ENCODE results near the gene CTNNBL1. TPM values are rescaled to one million over a fixed set of nuclear protein-coding genes. Genes with fewer than 3 reads are reported as not detected.

Gene CTNNBL1
- total RNA-seq, 2 donors from 2014 or later = 43.6 to 47.7 TPM

DNA sequence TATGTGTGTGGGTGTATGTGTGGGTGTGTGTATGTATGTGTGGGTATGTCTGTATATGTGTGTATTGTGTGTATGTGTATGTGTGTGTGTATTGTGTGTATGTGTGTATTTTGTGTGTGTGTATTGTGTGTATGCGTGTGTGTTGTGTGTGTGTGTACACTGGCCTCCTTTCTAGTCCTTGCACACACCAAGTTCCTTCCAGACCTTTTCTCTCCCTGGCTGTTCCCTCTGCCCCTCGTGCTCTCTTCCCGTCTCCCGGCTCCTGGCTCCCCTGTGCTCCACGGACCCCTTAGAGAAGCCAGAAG, 220.5 kb downstream of the CTNNBL1 start:
- ATAC-seq = no peak

DNA sequence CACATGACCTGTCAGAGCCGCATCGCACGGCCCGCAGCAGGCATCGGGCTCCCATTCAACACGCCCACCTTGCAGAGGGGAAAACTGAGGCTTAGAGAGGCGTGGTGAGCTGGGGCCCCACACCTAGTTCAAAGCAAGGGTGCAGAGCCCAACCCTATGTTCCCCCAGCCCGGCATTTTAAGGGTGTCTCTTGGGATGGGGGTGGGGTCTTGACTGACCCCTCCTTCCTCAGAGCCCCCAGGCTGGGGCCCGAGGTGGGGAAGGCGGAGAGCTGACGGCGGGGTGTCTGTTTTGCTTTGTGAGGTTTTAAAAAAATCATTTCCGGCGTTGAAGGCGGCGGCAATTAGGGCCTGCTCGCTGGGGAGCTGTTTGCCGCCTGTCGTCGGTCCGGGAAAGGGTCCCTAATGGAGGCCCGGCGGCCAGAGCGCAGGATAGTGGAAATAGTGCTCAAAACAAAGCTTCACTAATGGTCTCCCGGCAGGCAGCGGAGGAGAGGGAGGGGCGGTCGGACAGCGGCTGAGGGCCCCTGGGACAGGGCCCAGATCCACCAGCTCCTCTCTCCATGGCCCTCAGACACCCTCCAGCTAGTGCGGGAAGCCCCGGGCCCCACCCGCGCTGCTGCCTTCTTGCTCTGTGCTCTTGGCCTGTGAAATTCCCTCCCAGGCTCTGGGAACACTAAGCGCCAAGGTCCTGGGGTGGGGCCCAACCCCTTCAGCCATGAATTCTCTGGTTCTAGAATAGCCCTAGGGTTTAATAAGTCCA, 221.0 kb downstream of the CTNNBL1 start:
- Mint-ChIP-seq H3K4me1 (peaks cover 20% of the 10 kb centered on the region), H3K4me3 (peak overlapping the region; percentile 79), H3K27ac (peak overlapping the region; percentile 45), H3K27me3 (peaks cover 80% of the 10 kb centered on the region), H3K36me3 (ENCODE audit: low read depth) (peaks cover 6% of the 10 kb centered on the region)
- H3K9me3 ChIP-seq (ENCODE audit: control insufficient read depth, low read length, poor library complexity, severe bottlenecking) = no peaks in the 10 kb centered on the region
- ATAC-seq = no peak
- no peak for DNase-seq

More for the DNA sequence above, 220.5 kb downstream of the CTNNBL1 start:
- H3K9me3 ChIP-seq (ENCODE audit: control insufficient read depth, low read length, poor library complexity, severe bottlenecking) = no peaks in the 10 kb centered on the region
- H3K4me3 Mint-ChIP-seq = peak overlapping the region; percentile 37
- H3K36me3 Mint-ChIP-seq (ENCODE audit: low read depth) = peaks cover 6% of the 10 kb centered on the region
- peaks cover 77% of the 10 kb centered on the region for H3K27me3 Mint-ChIP-seq
- no peak for DNase-seq
- H3K27ac Mint-ChIP-seq = no peak overlapping the region
- H3K4me1 Mint-ChIP-seq = peaks cover 20% of the 10 kb centered on the region

DNA sequence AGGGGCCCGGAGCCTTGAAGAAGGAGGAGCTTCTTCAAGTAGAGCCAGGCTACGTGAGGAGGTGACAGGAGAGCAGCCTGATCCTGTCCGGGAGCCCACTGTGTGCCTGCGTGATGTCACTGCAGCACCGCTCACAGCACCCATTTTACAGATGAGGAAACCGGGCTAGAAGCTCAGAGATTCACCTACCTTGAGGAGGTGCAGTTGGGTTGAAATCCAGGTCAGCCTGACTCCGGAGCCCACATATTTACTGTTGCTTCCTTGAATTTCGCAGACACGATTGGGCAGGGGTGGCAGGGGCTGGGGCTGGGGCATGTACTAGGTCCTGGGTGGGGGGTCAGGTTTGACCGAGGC, 221.6 kb downstream of the CTNNBL1 start:
- no peaks in the 10 kb centered on the region for H3K9me3 ChIP-seq (ENCODE audit: control insufficient read depth, low read length, poor library complexity, severe bottlenecking)
- H3K36me3 Mint-ChIP-seq (ENCODE audit: low read depth) = peaks cover 6% of the 10 kb centered on the region
- H3K4me1 Mint-ChIP-seq = peaks cover 20% of the 10 kb centered on the region
- DNase-seq (no peak), ATAC-seq (no peak)
- H3K27ac Mint-ChIP-seq = no peak overlapping the region
- no peak overlapping the region for H3K4me3 Mint-ChIP-seq
- peaks cover 79% of the 10 kb centered on the region for H3K27me3 Mint-ChIP-seq

DNA sequence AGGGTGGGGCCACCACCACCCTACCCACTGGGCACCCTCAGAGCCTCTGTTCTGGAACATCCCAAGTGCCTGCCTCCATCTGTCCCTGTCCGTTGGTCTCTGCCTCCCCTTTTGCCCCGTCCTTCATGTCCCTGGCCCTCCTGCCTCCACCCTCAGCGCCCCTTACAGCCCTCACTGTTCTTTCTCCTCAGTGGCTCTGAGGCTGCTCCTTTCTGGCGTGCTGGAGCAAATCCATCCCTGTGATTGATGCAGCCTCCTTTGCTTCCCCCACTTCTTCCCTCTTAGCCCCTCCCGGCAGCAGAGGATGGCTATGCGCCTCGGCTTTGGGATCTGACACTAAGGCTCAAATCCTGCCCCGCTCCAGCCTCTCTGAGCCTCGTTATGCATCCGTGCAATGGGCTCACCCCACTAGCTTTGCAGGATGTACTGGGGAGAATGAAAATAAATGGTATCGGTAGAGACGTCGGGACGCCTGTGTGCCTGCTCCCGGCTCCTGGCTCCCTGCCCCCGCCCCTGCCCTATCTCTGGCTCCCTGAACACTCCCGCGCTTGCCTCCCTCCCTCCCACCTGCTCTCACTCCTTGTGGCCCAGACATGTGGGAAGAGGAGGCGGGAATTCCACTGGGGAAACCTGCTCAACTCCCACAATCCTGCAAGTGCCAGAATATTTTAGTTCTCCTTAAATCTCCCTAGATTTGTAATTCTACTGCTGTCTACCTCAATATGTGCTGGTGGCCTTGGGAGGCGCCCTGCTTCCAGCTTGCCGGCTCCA, 222.2 kb downstream of the CTNNBL1 start:
- peak overlapping the region; percentile 28 for H3K4me3 Mint-ChIP-seq
- peaks cover 8% of the 10 kb centered on the region for H3K36me3 Mint-ChIP-seq (ENCODE audit: low read depth)
- ATAC-seq (no peak), DNase-seq (no peak)
- H3K27me3 Mint-ChIP-seq = peaks cover 81% of the 10 kb centered on the region
- H3K27ac Mint-ChIP-seq = no peak overlapping the region
- H3K4me1 Mint-ChIP-seq = peaks cover 25% of the 10 kb centered on the region
- no peaks in the 10 kb centered on the region for H3K9me3 ChIP-seq (ENCODE audit: control insufficient read depth, low read length, poor library complexity, severe bottlenecking)

DNA sequence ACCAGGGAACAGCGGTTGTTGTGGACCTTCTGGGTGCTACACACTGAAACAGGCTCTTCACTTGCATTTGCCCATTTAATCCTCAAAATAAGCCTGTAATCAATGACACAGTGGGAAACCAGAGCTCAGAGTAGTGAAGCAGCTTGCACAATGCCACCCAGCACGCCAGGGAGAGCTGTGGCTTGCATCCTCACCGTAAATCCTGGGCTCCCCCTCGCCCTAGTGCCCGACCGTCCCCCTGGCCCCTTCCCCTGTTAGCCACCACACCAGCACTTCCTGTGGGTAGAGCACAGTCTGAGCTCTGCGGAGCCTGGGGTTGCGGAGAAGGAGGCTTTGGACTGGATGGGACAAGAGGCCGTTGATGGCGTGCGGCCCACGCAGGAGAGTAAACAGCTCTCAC, 223.6 kb downstream of the CTNNBL1 start:
- Mint-ChIP-seq H3K27ac (no peak overlapping the region), H3K27me3 (peaks cover 85% of the 10 kb centered on the region), H3K4me3 (no peak overlapping the region), H3K36me3 (ENCODE audit: low read depth) (peaks cover 10% of the 10 kb centered on the region), H3K4me1 (peaks cover 22% of the 10 kb centered on the region)
- no peaks in the 10 kb centered on the region for H3K9me3 ChIP-seq (ENCODE audit: control insufficient read depth, low read length, poor library complexity, severe bottlenecking)
- no peak for ATAC-seq
- no peak for DNase-seq

DNA sequence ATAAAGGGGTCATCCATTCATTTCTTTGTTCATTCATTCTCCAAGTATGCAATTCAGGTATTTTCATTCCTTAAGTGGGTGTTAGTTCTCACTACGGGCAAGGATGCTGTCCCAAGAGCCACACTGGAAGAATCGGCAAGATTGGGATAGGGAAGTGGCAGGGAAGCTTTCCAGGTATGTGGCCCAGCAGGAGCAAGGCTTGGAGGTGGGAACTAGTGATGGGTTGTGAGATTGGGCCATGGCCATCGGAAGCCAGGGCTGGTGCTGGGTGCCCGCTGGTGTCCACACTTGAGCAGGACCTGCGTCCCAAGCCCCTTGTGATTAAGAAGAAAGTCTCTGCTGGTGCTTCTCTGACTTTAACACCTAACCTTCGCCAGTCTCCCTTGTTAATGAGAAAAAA, 224.2 kb downstream of the CTNNBL1 start:
- no peak overlapping the region for H3K27ac Mint-ChIP-seq
- peaks cover 7% of the 10 kb centered on the region for H3K36me3 Mint-ChIP-seq (ENCODE audit: low read depth)
- H3K4me1 Mint-ChIP-seq = peaks cover 19% of the 10 kb centered on the region
- H3K9me3 ChIP-seq (ENCODE audit: control insufficient read depth, low read length, poor library complexity, severe bottlenecking) = no peaks in the 10 kb centered on the region
- DNase-seq = no peak
- no peak for ATAC-seq
- H3K27me3 Mint-ChIP-seq = peaks cover 85% of the 10 kb centered on the region
- H3K4me3 Mint-ChIP-seq = no peak overlapping the region

DNA sequence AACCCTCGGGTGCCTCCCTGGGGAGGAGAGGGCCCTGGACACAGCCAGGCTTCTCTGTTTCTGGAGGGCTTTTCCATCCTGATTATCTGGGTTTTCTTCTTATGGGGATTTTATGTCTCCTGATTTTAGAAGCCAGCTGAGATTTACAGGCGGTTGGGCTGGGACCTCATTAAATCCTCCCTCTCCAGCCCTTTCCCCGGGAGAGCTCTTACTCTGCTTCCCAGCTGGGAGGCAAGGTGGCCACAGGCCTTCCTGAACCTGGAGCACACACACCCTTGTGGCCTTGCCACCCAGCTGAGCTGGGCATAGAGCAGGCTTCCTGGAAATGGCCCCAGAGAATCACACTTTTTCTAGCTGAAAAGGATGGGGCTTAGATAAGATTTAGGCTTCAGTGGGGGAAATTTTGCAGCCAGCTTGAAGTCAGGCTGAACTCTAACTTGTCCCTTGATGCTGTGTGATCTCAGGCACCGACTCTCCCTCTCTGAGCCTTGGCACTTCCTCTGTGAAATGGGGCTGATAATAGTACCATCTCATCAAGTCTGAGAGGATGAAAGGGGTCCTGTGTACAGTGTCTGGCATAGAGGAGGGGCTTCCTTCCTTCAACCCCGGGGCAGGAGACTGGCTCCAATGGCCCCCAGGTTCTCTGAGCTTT, 225.7 kb downstream of the CTNNBL1 start:
- DNase-seq (no peak), ATAC-seq (no peak)
- peaks cover 72% of the 10 kb centered on the region for H3K27me3 Mint-ChIP-seq
- H3K27ac Mint-ChIP-seq = no peak overlapping the region
- no peaks in the 10 kb centered on the region for H3K9me3 ChIP-seq (ENCODE audit: control insufficient read depth, low read length, poor library complexity, severe bottlenecking)
- H3K36me3 Mint-ChIP-seq (ENCODE audit: low read depth) = peaks cover 4% of the 10 kb centered on the region
- peaks cover 13% of the 10 kb centered on the region for H3K4me1 Mint-ChIP-seq
- H3K4me3 Mint-ChIP-seq = no peak overlapping the region

DNA sequence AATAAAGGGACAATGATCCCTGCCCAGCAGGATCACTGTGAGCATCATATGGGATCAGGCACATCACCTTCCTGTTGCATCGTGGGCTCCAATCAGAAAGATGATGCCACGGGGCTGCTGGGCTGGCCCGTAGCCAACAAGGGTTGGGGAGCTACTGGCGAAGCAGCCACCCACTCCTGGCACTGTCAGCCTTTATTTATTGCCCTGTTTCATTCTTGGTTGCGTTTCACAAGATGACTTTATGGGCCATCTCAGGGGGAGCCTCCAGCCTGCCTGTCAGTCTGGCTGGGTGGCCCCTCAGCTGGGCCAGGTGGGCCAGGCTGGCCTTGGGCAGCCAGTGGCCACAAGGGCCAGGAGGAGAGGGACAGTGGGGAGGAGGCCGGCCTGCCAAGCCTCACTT, 226.4 kb downstream of the CTNNBL1 start:
- Mint-ChIP-seq H3K27me3 (peaks cover 66% of the 10 kb centered on the region), H3K4me3 (no peak overlapping the region), H3K36me3 (ENCODE audit: low read depth) (peaks cover 4% of the 10 kb centered on the region), H3K4me1 (peaks cover 8% of the 10 kb centered on the region), H3K27ac (no peak overlapping the region)
- ATAC-seq (no peak), DNase-seq (no peak)
- no peaks in the 10 kb centered on the region for H3K9me3 ChIP-seq (ENCODE audit: control insufficient read depth, low read length, poor library complexity, severe bottlenecking)

DNA sequence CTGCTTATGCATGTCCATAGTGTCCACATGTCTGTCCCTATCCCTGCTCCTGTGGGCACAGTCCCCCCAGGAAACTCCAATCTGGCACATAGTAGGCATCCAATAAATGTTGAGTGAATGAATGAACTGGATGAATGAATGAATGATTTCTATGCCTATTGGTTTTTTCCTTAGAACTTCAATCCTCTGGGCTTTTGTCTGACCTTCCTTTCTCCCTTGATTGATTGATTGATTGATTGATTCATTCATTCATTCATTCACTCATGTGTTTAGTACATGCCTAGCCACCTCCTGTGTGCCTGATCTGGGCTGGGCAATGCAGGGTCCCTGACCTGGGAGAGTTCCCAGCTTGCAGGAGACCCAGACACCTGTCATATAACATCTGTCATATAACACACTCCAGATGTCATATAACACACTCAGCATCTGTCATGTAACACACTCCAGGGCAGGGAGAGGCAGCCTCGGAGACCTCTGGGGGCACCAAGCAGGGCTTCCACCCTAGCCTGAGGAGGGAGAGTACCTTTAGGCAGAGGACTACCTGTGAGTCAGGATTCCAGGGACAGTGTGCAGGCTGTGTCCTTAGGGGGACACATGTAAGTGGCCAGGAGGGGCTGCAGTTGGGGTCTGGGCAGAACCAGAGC, 227.0 kb downstream of the CTNNBL1 start:
- Mint-ChIP-seq H3K27me3 (peaks cover 65% of the 10 kb centered on the region), H3K4me1 (peaks cover 8% of the 10 kb centered on the region), H3K27ac (no peak overlapping the region), H3K36me3 (ENCODE audit: low read depth) (peaks cover 4% of the 10 kb centered on the region), H3K4me3 (no peak overlapping the region)
- H3K9me3 ChIP-seq (ENCODE audit: control insufficient read depth, low read length, poor library complexity, severe bottlenecking) = no peaks in the 10 kb centered on the region
- no peak for DNase-seq
- ATAC-seq = no peak

DNA sequence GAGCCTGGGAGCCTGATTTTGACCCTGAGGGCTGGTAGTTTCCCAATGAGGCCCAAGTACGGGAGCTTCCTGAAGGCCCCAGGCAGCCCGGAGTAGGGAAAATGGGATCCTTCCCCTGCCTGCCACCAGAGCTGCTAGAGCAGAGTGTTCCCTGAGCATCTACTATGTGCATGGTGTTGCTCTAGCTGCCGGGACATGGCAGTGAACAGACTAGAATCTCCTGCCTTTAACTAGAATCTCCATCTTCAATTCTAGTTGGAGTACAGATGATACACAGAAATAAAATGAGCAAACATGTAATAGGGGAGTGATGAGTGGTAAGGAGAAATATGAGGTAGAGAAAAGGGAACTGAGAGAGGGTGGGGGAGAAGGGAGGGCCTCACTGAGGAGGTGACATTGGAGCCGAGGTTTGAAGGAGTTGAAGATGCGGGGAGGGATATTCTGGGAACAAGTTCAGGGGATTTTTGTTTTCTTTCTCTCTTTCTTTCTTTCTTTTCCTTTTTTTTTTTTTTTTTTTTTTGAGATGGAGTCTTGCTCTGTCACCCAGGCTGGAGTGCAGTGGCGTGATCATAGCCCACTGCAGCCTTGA, 227.6 kb downstream of the CTNNBL1 start:
- Mint-ChIP-seq H3K4me1 (peaks cover 6% of the 10 kb centered on the region), H3K27me3 (peaks cover 58% of the 10 kb centered on the region), H3K36me3 (ENCODE audit: low read depth) (peaks cover 4% of the 10 kb centered on the region), H3K27ac (no peak overlapping the region), H3K4me3 (no peak overlapping the region)
- no peak for ATAC-seq
- no peak for DNase-seq
- no peaks in the 10 kb centered on the region for H3K9me3 ChIP-seq (ENCODE audit: control insufficient read depth, low read length, poor library complexity, severe bottlenecking)

Data from T-helper 17 cell (primary cell).